Measurements from ENCODE around the gene NLGN2. TPM values are rescaled to one million over a fixed set of nuclear protein-coding genes. Genes with fewer than 3 reads are reported as not detected.
A peak's percentile ranks its signal among the peaks of the same experiment; 100 is the strongest.
"Not testable (repeated sequence)": the region's sequence is repeated elsewhere in the genome, so short reads cannot be mapped to it uniquely, and the experiment has no call there.

The NLGN2 gene
- polyA plus RNA-seq (ENCODE audit: low read depth in 6 of 6), result not detected

DNA sequence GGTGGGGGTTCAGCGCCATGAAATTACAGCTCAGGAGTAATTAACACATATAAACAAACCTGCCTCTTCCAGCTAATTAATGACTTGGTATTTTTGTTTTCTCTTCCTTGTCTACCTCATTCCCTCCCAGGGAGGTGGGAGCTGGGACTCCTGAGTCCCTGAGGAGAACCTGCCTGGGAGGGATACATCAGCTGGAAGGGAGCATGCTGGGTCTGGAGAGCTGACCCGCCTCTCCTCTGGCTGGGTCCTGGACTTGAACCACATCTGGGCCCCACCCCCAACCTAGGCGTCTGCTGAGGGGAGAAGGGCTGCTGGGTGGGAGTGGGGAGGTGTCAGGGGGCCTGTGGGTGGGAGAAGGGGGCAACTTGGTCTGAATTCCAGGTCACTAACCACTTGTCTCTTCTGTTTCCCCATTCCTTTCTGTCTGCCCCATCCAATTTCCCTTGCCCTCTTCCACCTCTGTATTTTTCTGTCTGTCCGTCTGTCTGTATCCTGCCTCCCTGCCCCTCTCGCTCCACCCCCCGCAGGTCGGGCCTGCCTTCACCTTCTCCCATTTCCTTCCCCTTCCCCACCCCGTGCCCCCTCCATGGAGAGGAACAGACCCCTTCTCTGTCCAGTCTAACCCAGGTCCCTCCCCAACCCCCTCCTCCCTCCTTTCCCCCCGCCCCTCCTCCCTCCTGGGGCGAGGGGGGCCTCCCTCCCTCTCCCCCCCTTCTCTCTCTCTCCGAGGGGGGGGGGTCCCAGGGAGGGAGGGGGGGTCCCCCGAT, at the start of gene NLGN2:
NLGN2 (plus strand) TSS at position 361 of the 767 bp plus-strand sequence. CDS start 411 bp downstream, outside the sequence.
- Mint-ChIP-seq H3K9me3 (no peaks in the 10 kb centered on the region), H3K27me3 (peaks cover 16 to 35% (median 32%) of the 10 kb centered on the region in 3 donors), H3K4me1 (peaks cover 14 to 36% (median 19%) of the 10 kb centered on the region in 3 donors), H3K36me3 (no peaks in the 10 kb centered on the region), H3K4me3 (peak within 1 kb of the TSS in 4 of 8 donors; percentile 18 to 80 (median 42)), H3K27ac (peak within 1 kb of the TSS in 1 of 6 donors; percentile 60)
- ATAC-seq (ENCODE audit: low read depth in 2 of 2), result no peak
- DNase-seq, result no peak

DNA sequence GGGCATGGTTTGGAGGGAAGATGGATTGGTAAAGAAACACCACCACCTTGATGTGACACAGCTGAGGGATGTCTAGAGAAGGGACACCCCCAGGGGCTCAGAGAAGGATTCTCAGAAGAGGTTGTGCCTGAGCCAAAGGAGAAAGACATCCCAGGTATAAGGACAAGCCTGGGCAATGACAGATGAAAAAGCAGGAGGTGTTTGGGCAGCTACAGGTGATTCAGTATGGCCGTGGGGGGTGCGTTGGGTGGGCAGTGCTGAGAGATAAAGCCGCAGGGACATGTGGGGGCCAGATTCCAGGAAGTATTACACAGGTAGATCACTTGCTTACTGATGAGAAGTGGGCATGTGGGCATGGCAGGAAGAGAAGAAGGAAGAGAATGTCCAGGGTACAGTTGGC, 45.7 kb upstream of the NLGN2 start:
- H3K27ac Mint-ChIP-seq, result no peak overlapping the region
- no peaks in the 10 kb centered on the region for H3K36me3 Mint-ChIP-seq

DNA sequence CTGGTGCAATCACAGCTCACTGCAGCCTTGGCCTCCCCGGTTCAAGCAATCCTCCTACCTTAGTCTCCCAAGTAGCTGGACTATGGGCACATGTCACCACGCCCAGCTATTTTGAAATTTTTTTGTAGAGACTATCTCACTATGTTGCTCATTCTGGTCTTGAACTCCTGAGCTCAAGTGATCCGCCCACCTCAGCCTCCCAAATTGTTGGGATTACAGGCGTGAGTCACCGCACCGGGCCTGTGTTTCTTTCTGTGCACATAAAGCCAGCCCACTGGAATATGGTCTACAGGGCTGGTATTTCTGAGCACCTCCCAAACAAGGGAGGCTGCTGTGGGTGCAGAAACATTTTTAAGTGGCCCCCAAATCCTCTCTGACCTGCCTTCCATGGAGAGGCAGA, 44.3 kb upstream of the NLGN2 start:
- Mint-ChIP-seq H3K9me3 (no peaks in the 10 kb centered on the region), H3K27ac (no peak overlapping the region), H3K27me3 (peaks cover 3 to 29% (median 8%) of the 10 kb centered on the region in 3 donors), H3K36me3 (no peaks in the 10 kb centered on the region), H3K4me3 (no peak overlapping the region), H3K4me1 (peaks cover 0 to 3% (median 2%) of the 10 kb centered on the region in 3 donors)
- DNase-seq (no peak), ATAC-seq (ENCODE audit: low read depth in 2 of 2) (no peak)

More for the DNA sequence above, 45.7 kb upstream of the NLGN2 start:
- Mint-ChIP-seq H3K9me3 (no peaks in the 10 kb centered on the region), H3K4me1 (peaks cover 0 to 3% (median 0%) of the 10 kb centered on the region in 3 donors), H3K27me3 (peaks cover 3 to 29% (median 8%) of the 10 kb centered on the region in 3 donors), H3K4me3 (peak overlapping the region in 2 of 8 donors; percentile 6 to 25)
- DNase-seq, result no peak
- ATAC-seq (ENCODE audit: low read depth in 2 of 2), result no peak

DNA sequence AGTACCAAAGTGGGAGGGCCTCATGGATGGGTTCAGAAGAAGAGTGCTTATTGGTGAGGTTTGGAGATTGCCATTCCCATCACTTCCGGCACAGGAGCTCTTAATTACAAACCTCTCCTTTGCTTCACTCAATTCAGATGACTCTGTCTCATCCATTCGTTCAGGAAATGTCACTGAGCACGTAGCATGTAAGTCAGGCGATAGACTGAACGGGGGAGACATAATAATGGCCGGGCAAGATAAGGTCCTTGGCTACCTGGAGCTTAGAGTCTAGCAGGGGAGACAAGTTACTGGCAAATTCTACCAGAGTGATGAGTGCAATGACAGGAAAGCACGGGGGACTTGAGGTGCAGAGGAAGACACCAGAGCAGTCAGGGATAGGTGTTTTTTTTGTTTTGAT, 41.7 kb upstream of the NLGN2 start:
- not testable (repeated sequence) for ATAC-seq (ENCODE audit: low read depth in 2 of 2); H3K27ac Mint-ChIP-seq; H3K9me3 Mint-ChIP-seq; DNase-seq; H3K4me3 Mint-ChIP-seq; H3K4me1 Mint-ChIP-seq; H3K36me3 Mint-ChIP-seq
- peaks cover 0 to 42% (median 26%) of the 10 kb centered on the region in 3 donors for H3K27me3 Mint-ChIP-seq

DNA sequence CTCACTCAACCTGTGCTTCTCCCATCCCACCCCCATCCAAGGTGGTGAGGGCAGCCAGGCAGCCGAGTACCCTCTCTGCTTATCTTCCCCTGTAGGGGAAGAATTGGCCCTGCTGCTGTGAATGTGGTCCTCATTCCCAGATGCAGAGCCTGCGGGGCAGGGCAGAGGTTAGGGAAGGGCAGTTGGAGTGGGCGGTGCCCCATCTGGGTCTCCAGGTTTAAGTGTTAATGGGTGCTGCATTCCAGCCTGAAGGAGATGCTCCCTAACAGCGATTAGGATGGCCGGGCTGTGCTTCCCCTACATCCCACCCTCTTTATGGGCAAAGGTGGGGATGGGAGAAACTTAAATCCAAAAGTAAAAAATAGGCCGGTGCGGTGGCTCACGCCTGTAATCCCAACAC, 40.6 kb upstream of the NLGN2 start:
- H3K27ac Mint-ChIP-seq, result no peak overlapping the region
- no peaks in the 10 kb centered on the region for H3K9me3 Mint-ChIP-seq
- no peak overlapping the region for H3K4me3 Mint-ChIP-seq
- H3K4me1 Mint-ChIP-seq, result peaks cover 2 to 8% (median 3%) of the 10 kb centered on the region in 3 donors
- no peaks in the 10 kb centered on the region for H3K36me3 Mint-ChIP-seq
- ATAC-seq (ENCODE audit: low read depth in 2 of 2) (no peak), DNase-seq (no peak)
- H3K27me3 Mint-ChIP-seq, result peaks cover 0 to 37% (median 27%) of the 10 kb centered on the region in 3 donors

DNA sequence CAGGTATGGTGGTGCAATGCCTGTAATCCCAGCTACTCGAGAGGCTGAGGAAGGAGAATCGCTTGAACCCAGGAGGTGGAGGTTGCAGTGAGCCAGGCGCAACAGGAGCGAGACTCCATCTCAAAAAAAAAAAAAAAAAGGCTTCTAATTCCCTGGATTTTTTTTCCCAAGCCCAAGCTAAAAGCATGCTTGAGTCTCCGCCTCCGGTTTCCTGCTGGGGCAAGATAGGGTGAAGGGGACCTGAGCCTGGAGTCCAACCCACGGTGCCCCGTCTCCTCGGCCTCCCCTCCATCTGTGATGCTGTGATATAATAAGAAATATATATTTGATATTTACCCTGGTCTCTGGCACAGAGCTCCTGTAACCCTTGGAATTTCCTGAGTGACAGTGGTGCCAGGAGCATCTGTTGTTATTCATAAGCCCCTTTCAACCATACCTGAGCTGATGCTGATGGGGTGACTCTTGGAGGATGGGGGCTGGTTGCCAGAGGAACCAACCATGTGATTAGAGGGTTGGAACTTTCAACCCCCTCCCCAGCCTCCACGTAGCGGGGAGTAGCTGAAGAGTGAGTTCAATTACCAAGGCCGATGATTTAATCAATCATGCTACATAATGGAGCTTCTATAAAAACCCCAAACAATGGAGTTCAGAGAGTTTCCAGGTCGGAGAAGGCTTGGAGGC, 39.6 kb upstream of the NLGN2 start:
- Mint-ChIP-seq H3K27me3 (peaks cover 0 to 38% (median 27%) of the 10 kb centered on the region in 3 donors), H3K27ac (no peak overlapping the region), H3K9me3 (no peaks in the 10 kb centered on the region), H3K4me1 (peaks cover 2 to 8% (median 3%) of the 10 kb centered on the region in 3 donors), H3K36me3 (no peaks in the 10 kb centered on the region), H3K4me3 (no peak overlapping the region)
- ATAC-seq (ENCODE audit: low read depth in 2 of 2) (no peak), DNase-seq (no peak)

DNA sequence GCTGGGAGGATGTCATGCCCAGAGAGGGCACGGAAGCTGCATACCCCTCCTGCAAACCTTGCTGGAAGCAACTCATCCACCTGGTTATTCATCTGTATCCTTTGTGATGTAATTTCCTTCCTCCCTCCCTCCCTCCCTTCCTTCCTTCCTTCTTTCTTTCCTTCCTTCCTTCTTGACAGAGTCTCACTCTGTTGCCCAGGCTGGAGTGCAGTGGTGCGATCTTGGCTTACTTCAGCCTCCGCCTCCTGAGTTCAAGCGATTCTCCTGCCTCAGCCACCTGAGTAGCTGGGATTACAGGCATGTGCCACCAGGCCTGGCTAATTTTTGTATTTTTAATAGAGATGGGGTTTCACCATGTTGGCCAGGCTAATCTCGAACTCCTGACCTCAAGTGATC, 39.0 kb upstream of the NLGN2 start:
- ATAC-seq (ENCODE audit: low read depth in 2 of 2); H3K9me3 Mint-ChIP-seq; H3K36me3 Mint-ChIP-seq; DNase-seq; H3K27ac Mint-ChIP-seq; H3K4me1 Mint-ChIP-seq: not testable (repeated sequence)
- Mint-ChIP-seq H3K27me3 (peaks cover 0 to 38% (median 27%) of the 10 kb centered on the region in 3 donors), H3K4me3 (peak overlapping the region in 1 of 8 donors; percentile 60)

DNA sequence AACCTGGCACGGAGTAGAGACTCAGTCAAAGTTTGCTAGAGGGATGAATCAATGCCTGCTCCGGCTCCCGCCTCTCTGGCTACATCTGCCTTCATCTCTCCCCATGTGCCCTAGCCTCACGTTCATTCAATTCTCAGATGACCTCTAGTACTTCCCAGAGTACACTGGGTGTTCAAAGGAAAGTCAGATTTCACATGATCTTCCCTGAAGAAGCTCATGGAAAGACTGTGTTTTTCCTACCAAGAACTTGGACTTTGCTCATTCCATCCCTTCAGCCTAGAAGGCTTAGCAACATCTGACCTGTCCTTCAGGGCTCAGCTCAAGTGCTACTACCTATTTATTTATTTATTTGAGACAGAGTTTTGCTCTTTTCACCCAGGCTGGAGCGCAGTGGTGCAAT, 37.8 kb upstream of the NLGN2 start:
- no peak overlapping the region for H3K4me3 Mint-ChIP-seq
- peaks cover 2 to 8% (median 3%) of the 10 kb centered on the region in 3 donors for H3K4me1 Mint-ChIP-seq

DNA sequence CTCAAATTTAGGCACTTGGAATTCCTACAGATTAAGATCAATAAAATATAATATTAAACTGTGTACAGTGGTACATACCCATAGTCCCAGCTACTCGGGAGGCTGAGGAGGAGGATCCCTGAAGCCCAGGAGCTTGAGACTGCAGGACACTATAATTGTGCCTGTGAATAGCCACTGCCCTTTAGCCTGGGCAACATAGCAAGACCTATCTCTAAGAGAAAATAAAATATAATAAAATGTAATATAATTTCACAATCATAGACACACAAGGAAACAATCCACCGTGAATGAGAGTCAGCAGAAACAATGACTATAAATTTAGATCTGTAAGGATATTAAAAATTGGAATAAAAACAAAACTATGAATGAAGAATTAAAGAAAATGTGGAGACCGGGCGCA, 36.8 kb upstream of the NLGN2 start:
- Mint-ChIP-seq H3K4me1 (peaks cover 0 to 8% (median 2%) of the 10 kb centered on the region in 3 donors), H3K36me3 (no peaks in the 10 kb centered on the region), H3K4me3 (no peak overlapping the region), H3K9me3 (no peaks in the 10 kb centered on the region), H3K27me3 (peaks cover 0 to 29% (median 19%) of the 10 kb centered on the region in 3 donors), H3K27ac (no peak overlapping the region)
- ATAC-seq (ENCODE audit: low read depth in 2 of 2) (no peak), DNase-seq (no peak)

More for the DNA sequence above, 37.8 kb upstream of the NLGN2 start:
- H3K36me3 Mint-ChIP-seq, result no peaks in the 10 kb centered on the region
- no peaks in the 10 kb centered on the region for H3K9me3 Mint-ChIP-seq
- H3K27ac Mint-ChIP-seq, result no peak overlapping the region
- ATAC-seq (ENCODE audit: low read depth in 2 of 2) (no peak), DNase-seq (no peak)
- H3K27me3 Mint-ChIP-seq, result peaks cover 0 to 38% (median 27%) of the 10 kb centered on the region in 3 donors

DNA sequence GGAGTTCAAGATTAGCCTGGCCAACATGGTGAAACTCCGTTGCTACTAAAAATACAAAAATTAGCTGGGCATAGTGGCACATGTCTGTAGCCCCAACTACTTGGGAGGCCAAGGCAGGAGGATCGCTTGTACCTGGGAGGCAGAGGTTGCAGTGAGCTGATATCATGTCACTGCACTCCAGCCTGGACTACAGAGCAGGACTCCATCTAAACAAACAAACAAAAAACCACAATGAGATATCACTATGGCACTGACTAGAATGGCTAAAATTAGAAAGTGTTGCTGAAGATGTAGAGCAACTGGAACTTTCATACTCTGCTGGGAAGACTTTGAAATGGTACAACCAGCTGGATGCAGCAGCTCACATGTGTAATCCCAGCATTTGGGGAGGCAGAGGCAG, 33.3 kb upstream of the NLGN2 start:
- Mint-ChIP-seq H3K27ac (no peak overlapping the region), H3K4me3 (no peak overlapping the region), H3K36me3 (peaks cover 3 to 6% of the 10 kb centered on the region in 2 donors), H3K4me1 (no peaks in the 10 kb centered on the region), H3K9me3 (peaks cover 0 to 5% (median 4%) of the 10 kb centered on the region in 7 donors), H3K27me3 (peaks cover 10 to 42% (median 28%) of the 10 kb centered on the region in 3 donors)
- no peak for DNase-seq
- ATAC-seq (ENCODE audit: low read depth in 2 of 2), result no peak

DNA sequence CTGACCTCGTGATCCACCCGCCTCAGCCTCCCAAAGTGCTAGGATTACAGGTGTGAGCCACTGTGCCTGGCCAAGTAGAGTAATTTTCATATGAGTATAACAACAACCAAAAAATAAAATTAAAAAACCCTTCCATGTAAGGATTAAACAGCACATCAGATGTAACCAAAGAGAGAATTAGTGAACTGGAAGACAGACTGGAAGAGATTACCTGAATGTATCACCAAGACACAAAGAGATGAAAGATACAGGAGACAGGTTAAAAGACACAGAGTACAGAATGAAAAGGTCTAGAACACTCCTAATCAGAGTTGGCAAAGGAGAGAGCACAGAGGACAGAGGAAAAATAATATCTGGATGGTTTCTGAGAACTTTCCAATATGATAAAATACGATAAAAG, 28.5 kb upstream of the NLGN2 start:
- Mint-ChIP-seq H3K9me3 (peaks cover 0 to 6% (median 5%) of the 10 kb centered on the region in 7 donors), H3K27me3 (peaks cover 38 to 55% (median 45%) of the 10 kb centered on the region in 3 donors), H3K36me3 (peaks cover 3 to 8% of the 10 kb centered on the region in 2 donors), H3K27ac (no peak overlapping the region), H3K4me3 (no peak overlapping the region), H3K4me1 (peaks cover 5 to 10% (median 7%) of the 10 kb centered on the region in 3 donors)
- ATAC-seq (ENCODE audit: low read depth in 2 of 2) (no peak), DNase-seq (no peak)

DNA sequence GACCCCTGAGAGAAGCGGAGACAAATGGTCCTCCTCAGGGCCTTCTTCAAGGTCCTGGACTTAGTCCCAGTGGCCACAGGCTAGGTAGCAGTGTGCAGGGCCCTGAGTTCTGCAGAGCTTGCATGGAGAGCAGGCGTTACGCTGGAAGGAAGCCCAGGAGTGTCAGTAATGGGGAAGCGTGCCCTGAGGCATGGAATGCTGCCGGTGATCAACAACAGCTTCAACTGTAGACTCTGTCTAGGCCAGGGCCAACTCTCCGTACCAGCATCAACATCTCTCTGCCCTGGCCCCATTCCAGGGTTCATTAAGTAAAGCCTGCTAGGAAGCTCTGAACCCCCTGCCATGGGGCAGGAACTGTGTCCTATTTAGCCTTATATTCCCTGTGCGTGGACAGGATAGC, 27.3 kb upstream of the NLGN2 start:
- Mint-ChIP-seq H3K4me1 (peaks cover 11 to 16% (median 15%) of the 10 kb centered on the region in 3 donors), H3K27ac (no peak overlapping the region), H3K27me3 (peaks cover 38 to 55% (median 45%) of the 10 kb centered on the region in 3 donors), H3K36me3 (peaks cover 3 to 8% of the 10 kb centered on the region in 2 donors), H3K9me3 (peaks cover 0 to 6% (median 5%) of the 10 kb centered on the region in 7 donors), H3K4me3 (peak overlapping the region in 2 of 8 donors; percentile 9 to 10)
- no peak for DNase-seq
- no peak for ATAC-seq (ENCODE audit: low read depth in 2 of 2)

DNA sequence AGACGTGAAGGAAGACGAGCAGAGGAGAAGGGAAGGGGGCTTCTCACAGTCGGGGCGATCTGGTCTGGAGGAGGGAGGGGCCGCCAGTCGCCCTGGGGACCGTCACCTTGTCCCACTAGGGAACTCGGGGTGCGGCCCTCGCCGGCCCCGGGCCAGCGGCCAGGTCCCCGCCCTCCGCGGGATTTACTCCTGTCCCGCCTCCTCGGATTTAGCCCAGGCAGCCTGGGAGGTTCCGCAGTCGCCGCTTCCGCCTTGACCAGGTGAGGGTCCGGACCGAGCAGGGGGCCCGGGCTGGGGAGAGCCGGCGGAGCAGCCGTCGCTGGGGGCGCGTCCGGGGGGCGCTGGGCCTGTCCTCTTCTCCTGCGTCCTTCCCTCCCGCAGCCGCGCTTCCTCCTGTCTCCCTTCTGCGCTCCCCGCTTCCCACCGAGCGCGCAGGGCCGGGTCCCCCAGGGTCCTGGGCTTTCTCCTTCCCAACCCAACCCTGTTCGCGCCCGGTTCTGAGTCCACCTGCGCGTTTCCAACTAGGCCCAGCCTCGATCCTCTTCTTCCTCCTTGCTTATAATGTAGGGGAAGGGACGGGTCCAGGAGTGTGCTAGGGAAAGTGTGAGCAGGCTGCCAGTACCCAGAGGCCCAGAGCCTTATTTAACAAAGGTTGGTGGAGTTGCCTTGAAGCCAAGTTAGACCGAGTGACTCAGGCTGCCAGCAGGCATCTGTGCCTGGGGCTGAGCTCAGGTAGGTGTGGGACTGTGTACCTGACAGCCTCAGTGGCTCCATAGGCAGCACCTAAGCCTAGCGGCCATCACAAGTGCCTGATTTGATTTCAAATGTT, 26.6 kb upstream of the NLGN2 start, which contains the start of gene TNK1:
TNK1 (plus strand) TSS at position 235 of the 829 bp plus-strand sequence. CDS start 1,838 bp downstream, outside the sequence.
- H3K27ac Mint-ChIP-seq, result peak within 1 kb of the TSS in 3 of 6 donors; percentile 21 to 52 (median 41)
- H3K36me3 Mint-ChIP-seq, result peaks cover 3 to 8% of the 10 kb centered on the region in 2 donors
- H3K4me3 Mint-ChIP-seq, result peak within 1 kb of the TSS in 6 of 8 donors; percentile 6 to 65 (median 40)
- H3K9me3 Mint-ChIP-seq, result peaks cover 0 to 6% (median 5%) of the 10 kb centered on the region in 7 donors
- H3K27me3 Mint-ChIP-seq, result peaks cover 38 to 55% (median 45%) of the 10 kb centered on the region in 3 donors
- H3K4me1 Mint-ChIP-seq, result peaks cover 14 to 16% (median 15%) of the 10 kb centered on the region in 3 donors
- DNase-seq, result no peak
- no peak for ATAC-seq (ENCODE audit: low read depth in 2 of 2)
